H1 (cell line): ENCODE results near the gene MFRP. TPM values are rescaled to one million over a fixed set of nuclear protein-coding genes. Genes with fewer than 3 reads are reported as not detected.
A peak's percentile ranks its signal among the peaks of the same experiment; 100 is the strongest.

Experiments
- CTCF ChIA-PET: fragments of 300-600 bp; sonication (Branson Sonifier 250); formaldehyde crosslinking; loops from one replicate; lab custom pipeline; 2021; ENCODE audit not compliant: partially characterized antibody; lab: Charles Lee
- POLR2A ChIA-PET: fragments of 300-600 bp; sonication (Branson Sonifier 250); formaldehyde crosslinking; loops from one replicate; lab custom pipeline; 2021; ENCODE audit warnings: inconsistent platforms; ENCODE audit not compliant: partially characterized antibody; lab: Charles Lee
- DNase-seq, 2 experiments: peaks; one replicate each; pipeline versions ENCODE4 v3.0.0 to v3.0.0-alpha.2; 2010 to 2022; ENCODE audit warnings: low spot score in 2 of 2, low read depth in 1 of 2, mixed read lengths in 1 of 2
- FAIRE-seq: peaks from 2 replicates; lab custom pipeline; 2011; peaks lifted over from hg19 to GRCh38; lab: Jason Lieb, UNC
- H2AFZ ChIP-seq: 2 replicates; pipeline ENCODE4 v1.8.1; 2012; ENCODE audit warnings: low read length, inconsistent platforms
- H2AK5ac ChIP-seq: 2 replicates; pipeline ENCODE4 v1.6.1; 2013; ENCODE audit warnings: low read depth, low read length
- H2BK120ac ChIP-seq: replicated peaks from 2 replicates; pipeline ENCODE3; 2013; ENCODE audit warnings: low read depth, low read length, inconsistent platforms
- H2BK12ac ChIP-seq: 2 replicates; pipeline ENCODE4 v1.6.1; 2013; ENCODE audit warnings: low read depth, low read length
- H2BK15ac ChIP-seq: 2 replicates; pipeline ENCODE4 v1.6.1; 2013; ENCODE audit warnings: low read length
- H2BK20ac ChIP-seq: 2 replicates; pipeline ENCODE4 v1.6.1; 2013; ENCODE audit warnings: low read length
- H2BK5ac ChIP-seq: 2 replicates; pipeline ENCODE4 v1.6.1; 2013; ENCODE audit warnings: low read depth, low read length
- H3K14ac ChIP-seq: 2 replicates; pipeline ENCODE4 v1.6.1; 2013; ENCODE audit warnings: inconsistent platforms; ENCODE audit not compliant: insufficient read length
- H3K18ac ChIP-seq: 2 replicates; pipeline ENCODE4 v1.6.1; 2013; ENCODE audit warnings: low read length; ENCODE audit errors: extremely low read depth
- H3K23ac ChIP-seq: 2 replicates; pipeline ENCODE4 v1.6.1; 2013; ENCODE audit warnings: inconsistent platforms; ENCODE audit not compliant: insufficient read length
- H3K23me2 ChIP-seq: 2 replicates; pipeline ENCODE4 v1.6.1; 2013; ENCODE audit warnings: low read depth, low read length
- H3K27ac ChIP-seq: 2 replicates; pipeline ENCODE4 v1.6.1; 2011; ENCODE audit warnings: low read depth, low read length, inconsistent platforms
- H3K27me3 ChIP-seq, 4 experiments: replicated peaks in 1 of 4; 1 replicate in 1 of 4; 2 replicates in 3 of 4; pipeline versions ENCODE4 v1.6.1 to v1.8.1; 2011 to 2013; ENCODE audit warnings: low read length in 3 of 4, mild to moderate bottlenecking in 3 of 4, inconsistent platforms in 2 of 4, mixed read lengths in 2 of 4, moderate library complexity in 1 of 4; ENCODE audit not compliant: control insufficient read depth in 3 of 4, insufficient read depth in 3 of 4; ENCODE audit errors: extremely low read depth in 1 of 4
- H3K36me3 ChIP-seq, 4 experiments: 2 replicates each; pipeline versions ENCODE4 v1.6.1 to v1.8.1; 2011 to 2013; ENCODE audit warnings: mild to moderate bottlenecking in 4 of 4, low read length in 3 of 4, moderate library complexity in 2 of 4, control low read depth in 1 of 4, inconsistent platforms in 1 of 4; ENCODE audit not compliant: insufficient read depth in 4 of 4, control insufficient read depth in 2 of 4
- H3K4ac ChIP-seq: replicated peaks from 2 replicates; pipeline ENCODE3; 2013; ENCODE audit warnings: low read length, low read depth, mixed read lengths, inconsistent platforms; ENCODE audit not compliant: insufficient read length
- H3K4me1 ChIP-seq, 4 experiments: replicated peaks in 1 of 4; 1 replicate in 1 of 4; 2 replicates in 3 of 4; pipeline versions ENCODE4 v1.6.1 to v1.8.1; 2011 to 2013; ENCODE audit warnings: low read length in 3 of 4, inconsistent platforms in 2 of 4, mixed read lengths in 1 of 4; ENCODE audit not compliant: insufficient read depth in 4 of 4, control insufficient read depth in 3 of 4
- H3K4me2 ChIP-seq, 2 experiments: 2 replicates each; pipeline versions ENCODE4 v1.6.1 to v1.8.1; 2011 to 2013; ENCODE audit warnings: low read depth in 2 of 2, low read length in 2 of 2, control low read depth in 1 of 2, inconsistent platforms in 1 of 2, mild to moderate bottlenecking in 1 of 2; ENCODE audit not compliant: insufficient read depth in 1 of 2
- H3K4me3 ChIP-seq, 4 experiments: fragments of 200-600, 300-600 bp in 1 of 4; sonication (generic), shearing (Covaris generic), sonication (Bioruptor Twin) in 1 of 4; 2 replicates each; pipeline versions ENCODE4 v1.5.1 to v1.8.1; 2011 to 2016; ENCODE audit warnings: low read length in 4 of 4, low read depth in 3 of 4, control low read depth in 2 of 4, inconsistent platforms in 2 of 4, mild to moderate bottlenecking in 2 of 4, mixed read lengths in 1 of 4, moderate library complexity in 1 of 4; ENCODE audit not compliant: insufficient read depth in 2 of 4; ENCODE audit errors: extremely low read depth in 1 of 4
- H3K56ac ChIP-seq: replicated peaks from 2 replicates; pipeline ENCODE3; 2013; ENCODE audit warnings: low read depth, mild to moderate bottlenecking, mixed read lengths, low read length, inconsistent platforms; ENCODE audit not compliant: insufficient read length
- H3K79me1 ChIP-seq: 2 replicates; pipeline ENCODE4 v1.6.1; 2013; ENCODE audit warnings: low read depth, low read length, control low read depth
- H3K79me2 ChIP-seq, 2 experiments: 2 replicates each; pipeline versions ENCODE4 v1.6.1 to v1.8.1; 2012 to 2013; ENCODE audit warnings: low read length in 2 of 2, mild to moderate bottlenecking in 2 of 2, inconsistent platforms in 1 of 2; ENCODE audit not compliant: insufficient read depth in 2 of 2, control insufficient read depth in 1 of 2
- H3K9ac ChIP-seq, 4 experiments: replicated peaks in 1 of 4; 1 replicate in 1 of 4; 2 replicates in 3 of 4; pipeline versions ENCODE4 v1.6.1 to v1.8.1; 2011 to 2013; ENCODE audit warnings: low read depth in 3 of 4, low read length in 3 of 4, control low read depth in 2 of 4, mild to moderate bottlenecking in 2 of 4, moderate library complexity in 2 of 4, inconsistent platforms in 1 of 4; ENCODE audit errors: extremely low read depth in 1 of 4
- H3K9me3 ChIP-seq, 2 experiments: 2 replicates each; pipeline versions ENCODE4 v1.6.1 to v1.8.1; 2012 to 2013; ENCODE audit warnings: mild to moderate bottlenecking in 2 of 2, moderate library complexity in 2 of 2, control low read depth in 1 of 2, inconsistent platforms in 1 of 2, low read depth in 1 of 2, low read length in 1 of 2, mixed read lengths in 1 of 2; ENCODE audit not compliant: insufficient read depth in 2 of 2
- H4K20me1 ChIP-seq, 2 experiments: replicated peaks in 1 of 2; 2 replicates each; pipeline versions ENCODE3 to v1.8.1; 2011 to 2013; ENCODE audit warnings: inconsistent platforms in 2 of 2, low read length in 2 of 2, mild to moderate bottlenecking in 1 of 2; ENCODE audit not compliant: insufficient read depth in 2 of 2, control insufficient read depth in 1 of 2
- H4K5ac ChIP-seq: 2 replicates; pipeline ENCODE4 v1.6.1; 2013; ENCODE audit warnings: low read length, low read depth, mixed read lengths, inconsistent platforms; ENCODE audit not compliant: insufficient read length
- H4K8ac ChIP-seq: 2 replicates; pipeline ENCODE4 v1.8.0; 2013; ENCODE audit warnings: mild to moderate bottlenecking, moderate library complexity, low read length, inconsistent platforms; ENCODE audit not compliant: insufficient read depth; ENCODE audit errors: extremely low read depth
- H4K91ac ChIP-seq: replicated peaks from 2 replicates; pipeline ENCODE3; 2013; ENCODE audit warnings: low read length, mixed read lengths, inconsistent platforms; ENCODE audit not compliant: insufficient read length
- CBX5 ChIP-seq: fragments of 300-800, 300-1000 bp; sonication (generic); IDR thresholded peaks from 2 replicates; pipeline ENCODE4 v1.7.1; 2016; ENCODE audit warnings: antibody characterized with exemption, low read length, low read depth
- CHD1 ChIP-seq: IDR thresholded peaks from 2 replicates; pipeline ENCODE4 v1.6.1; 2012; ENCODE audit warnings: low read depth, low read length, improper control_type of control experiment
- HDAC6 ChIP-seq: IDR thresholded peaks from one replicate; pipeline ENCODE4 v1.7.1; 2012; ENCODE audit warnings: low read depth, mild to moderate bottlenecking, inconsistent platforms, low read length, moderate library complexity
- KDM4A ChIP-seq: IDR thresholded peaks from one replicate; pipeline ENCODE4 v1.7.1; 2012; ENCODE audit warnings: low read depth, mild to moderate bottlenecking, moderate library complexity, low read length, inconsistent platforms; ENCODE audit not compliant: severe bottlenecking
- NRF1 ChIP-seq: IDR thresholded peaks from 2 replicates; pipeline ENCODE4 v1.6.1; 2011; ENCODE audit warnings: mild to moderate bottlenecking, low read depth, low read length, improper control_type of control experiment
- POU5F1 ChIP-seq: IDR thresholded peaks from 2 replicates; pipeline ENCODE4 v1.6.1; 2011; ENCODE audit warnings: low read depth, mild to moderate bottlenecking, low read length, moderate library complexity
- RXRA ChIP-seq: IDR thresholded peaks from 2 replicates; pipeline ENCODE4 v1.6.1; 2011; ENCODE audit warnings: low read depth, mild to moderate bottlenecking, low read length, moderate library complexity; ENCODE audit not compliant: insufficient read depth
- SIN3A ChIP-seq, 2 experiments: IDR thresholded peaks in 1 of 2; conservative IDR thresholded peaks in 1 of 2; 2 replicates each; pipeline ENCODE4 v1.6.1; 2011 to 2012; ENCODE audit warnings: low read length in 2 of 2, improper control_type of control experiment in 1 of 2, low read depth in 1 of 2, mild to moderate bottlenecking in 1 of 2
- SP1 ChIP-seq: IDR thresholded peaks from 2 replicates; pipeline ENCODE4 v1.6.1; 2011; ENCODE audit warnings: low read depth, low read length
- SRF ChIP-seq: IDR thresholded peaks from 2 replicates; pipeline ENCODE4 v1.6.1; 2011; ENCODE audit warnings: mild to moderate bottlenecking, low read depth, low read length, moderate library complexity
- TAF1 ChIP-seq: IDR thresholded peaks from 2 replicates; pipeline ENCODE4 v1.6.1; 2011; ENCODE audit warnings: mild to moderate bottlenecking, low read depth, low read length
- WGBS, 2 experiments: shearing (Covaris generic) in 1 of 2; methylation state at CpG; one replicate each; pipeline versions ENCODE4 v1.1.6 to v1.1.7; 2013 to 2015; ENCODE audit warnings: low lambda C conversion rate in 2 of 2, mixed read lengths in 2 of 2, inconsistent platforms in 1 of 2, low coverage in 1 of 2, missing lambda C conversion rate in 1 of 2; ENCODE audit not compliant: insufficient replicate concordance in 2 of 2, insufficient coverage in 1 of 2, insufficient read length in 1 of 2; ENCODE audit errors: extremely low coverage in 1 of 2, missing lambda C conversion rate in 1 of 2; 5-methylcytosine and 5-hydroxymethylcytosine counted together
- polyA plus RNA-seq, 7 experiments: library from polyadenylated mRNA; depleted of rRNA in 3 of 7; stranded (reverse) in 5 of 7; unstranded in 2 of 7; fragments of >200 nt in 5 of 7; fragments of 200-250 nt in 2 of 7; gene quantifications; 1 replicate in 5 of 7; 2 replicates in 1 of 7; 4 replicates in 1 of 7; pipeline versions ENCODE4 v1.2.1 to v1.2.3, GENCODE V29; 2011 to 2013; ENCODE audit warnings: missing spikeins in 2 of 7, mixed read lengths in 2 of 7
- total RNA-seq: library from RNA; stranded (reverse); fragmentation: NEBNext Ultra II Directional; extraction: Animal tissue kit (Norgen Biotek cat#: 25700); gene quantifications from 2 replicates; pipeline ENCODE4 v1.2.1, GENCODE V29; 2021

MFRP gene
- total and polyA plus RNA-seq, 2 of the 8 experiments (the other 6 are each of a cell fraction or from before 2014, with no cell fraction given), result 0.02 TPM; not detected in 1

GRCh38 chr11:119368121-119369034, 21.9 kb upstream of the MFRP start:
- Histone ChIP-seq H2AK5ac (0 out of 2 replicates have a peak overlapping the region, but pooled peaks have one; percentile 40), H2BK120ac (no peak overlapping the region), H4K91ac (no peak overlapping the region), H3K27ac (no peak overlapping the region), H3K23ac (no peak overlapping the region), H2BK20ac (no peak overlapping the region), H3K9me3 (no peaks in the 10 kb centered on the region; a peak in 1 of 4 replicates), H3K4me2 (no peak overlapping the region), H3K9ac (no peak overlapping the region), H3K4me3 (no peak overlapping the region), H4K5ac (no peak overlapping the region), H3K79me1 (no peaks in the 10 kb centered on the region), H2BK15ac (peak overlapping the region; percentile 88), H2AFZ (no peak overlapping the region), H3K27me3 (peaks cover 9 to 23% (median 21%) of the 10 kb centered on the region in 4 experiments), H3K4ac (no peak overlapping the region), H3K18ac (0 out of 2 replicates have a peak overlapping the region, but pooled peaks have one; percentile 15), H3K79me2 (no peaks in the 10 kb centered on the region), H3K23me2 (peaks cover 4% of the 10 kb centered on the region; the same call in 1 of the 2 replicates), H3K4me1 (peaks cover 0 to 18% (median 13%) of the 10 kb centered on the region in 4 experiments; a peak in 6 of 7 replicates), H2BK12ac (peak overlapping the region; percentile 14; the same call in 1 of the 2 replicates), H2BK5ac (no peak overlapping the region), H4K8ac (no peak overlapping the region), H3K14ac (no peak overlapping the region), H3K56ac (no peak overlapping the region), H3K36me3 (no peaks in the 10 kb centered on the region), H4K20me1 (peaks cover 0 to 8% of the 10 kb centered on the region in 2 experiments)
- WGBS, 2 experiments, result 78% methylated on average over 16 of the region's 17 CpGs; no CpG with 5 or more reads in 1 of the 2 experiments
- ChIA-PET CTCF (interaction anchor here (0.6 to 26.3 kb wide), 18 partner anchors 8 to 237 kb away, joined by 3 to 474 read pairs (median 4); partner anchors contain the start of genes C1QTNF5, MFRP, THY1 and USP2), POLR2A (interaction anchor here (1.0 to 1.8 kb wide), 4 partner anchors 12 to 195 kb away, joined by 3 to 5 read pairs (median 4); partner anchors contain the start of gene RNF26)
- no peak for FAIRE-seq
- no peak for DNase-seq
- TF ChIP-seq POU5F1 (no peak), SP1 (no peak), SRF (no peak), SIN3A (conservative IDR thresholded peaks at IDR 0.05 in 1 of 2, IDR thresholded peaks at IDR 0.05 in 1 of 2; ENCODE audit: low read depth in 1 of 2, low read length in 2 of 2) (no peak), NRF1 (no peak), KDM4A (no peak), RXRA (no peak), TAF1 (no peak), CHD1 (no peak), CBX5 (no peak), HDAC6 (no peak)
